H7 (cell line): Measurements from ENCODE around the gene RTL1. TPM values are rescaled to one million over a fixed set of nuclear protein-coding genes. Genes with fewer than 3 reads are reported as not detected.

ENCODE experiments used
- DNase-seq: peaks from one replicate; pipeline ENCODE4 v3.0.0; 2012
- H3K27me3 ChIP-seq: 2 replicates; pipeline ENCODE4 v1.6.0; 2011; ENCODE audit warnings: mild to moderate bottlenecking, low read length; ENCODE audit not compliant: control insufficient read depth, insufficient read depth
- H3K36me3 ChIP-seq: replicated peaks from 2 replicates; pipeline ENCODE4 v1.5.1; 2011; ENCODE audit warnings: low read length; ENCODE audit not compliant: control insufficient read depth, insufficient read depth
- H3K4me3 ChIP-seq: 2 replicates; pipeline ENCODE4 v1.5.1; 2011; ENCODE audit warnings: low read depth, mild to moderate bottlenecking, control low read depth, low read length, moderate library complexity; ENCODE audit not compliant: insufficient read depth
- total RNA-seq: library from RNA; depleted of rRNA; stranded (reverse); fragments of >200 nt; shearing (Covaris generic); gene quantifications from 2 replicates; pipeline ENCODE4 v1.2.3, GENCODE V29; 2014

Gene RTL1
- total RNA-seq, 1 experiment from 2014 or later, result not detected

DNA sequence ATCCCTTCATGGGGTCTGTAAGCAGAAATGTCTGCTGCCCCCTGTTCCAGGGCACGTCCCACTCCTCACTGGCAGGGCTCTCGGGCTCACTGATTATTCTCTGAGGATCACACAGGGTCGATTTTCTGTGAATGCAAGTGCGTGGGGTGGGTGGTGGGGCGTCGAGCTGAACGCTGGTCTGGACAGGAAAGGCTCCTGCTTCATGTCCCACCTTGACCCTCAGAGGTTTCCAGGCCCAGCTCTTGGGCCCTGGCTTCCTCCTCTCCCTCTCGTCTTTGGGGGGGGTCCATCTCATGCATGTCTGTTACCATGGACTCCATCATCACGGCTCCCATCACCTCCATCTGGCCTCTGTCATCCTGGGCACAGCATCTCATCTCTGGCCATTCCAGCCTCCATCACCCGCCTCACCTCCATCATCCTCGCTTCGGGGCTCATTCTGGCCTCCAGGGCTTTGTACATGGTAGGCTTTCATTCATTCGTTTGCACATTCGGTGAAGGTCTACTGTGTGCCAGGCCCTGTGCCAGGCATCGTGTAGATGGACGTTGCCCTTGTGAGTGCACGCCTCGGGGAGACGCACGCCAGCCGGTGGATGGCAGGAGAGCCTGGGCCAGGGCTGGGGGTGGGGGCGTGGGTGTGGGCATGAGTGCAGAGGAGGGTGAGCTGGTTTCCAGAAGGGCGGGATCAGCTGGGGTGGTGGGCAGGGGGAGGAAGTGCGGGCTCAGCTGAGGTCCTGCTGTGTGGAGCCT is 34.7 kb downstream of the RTL1 start:
- no peaks in the 10 kb centered on the region for H3K27me3 ChIP-seq
- H3K36me3 ChIP-seq, result no peaks in the 10 kb centered on the region
- no peak for DNase-seq
- no peak overlapping the region for H3K4me3 ChIP-seq

DNA sequence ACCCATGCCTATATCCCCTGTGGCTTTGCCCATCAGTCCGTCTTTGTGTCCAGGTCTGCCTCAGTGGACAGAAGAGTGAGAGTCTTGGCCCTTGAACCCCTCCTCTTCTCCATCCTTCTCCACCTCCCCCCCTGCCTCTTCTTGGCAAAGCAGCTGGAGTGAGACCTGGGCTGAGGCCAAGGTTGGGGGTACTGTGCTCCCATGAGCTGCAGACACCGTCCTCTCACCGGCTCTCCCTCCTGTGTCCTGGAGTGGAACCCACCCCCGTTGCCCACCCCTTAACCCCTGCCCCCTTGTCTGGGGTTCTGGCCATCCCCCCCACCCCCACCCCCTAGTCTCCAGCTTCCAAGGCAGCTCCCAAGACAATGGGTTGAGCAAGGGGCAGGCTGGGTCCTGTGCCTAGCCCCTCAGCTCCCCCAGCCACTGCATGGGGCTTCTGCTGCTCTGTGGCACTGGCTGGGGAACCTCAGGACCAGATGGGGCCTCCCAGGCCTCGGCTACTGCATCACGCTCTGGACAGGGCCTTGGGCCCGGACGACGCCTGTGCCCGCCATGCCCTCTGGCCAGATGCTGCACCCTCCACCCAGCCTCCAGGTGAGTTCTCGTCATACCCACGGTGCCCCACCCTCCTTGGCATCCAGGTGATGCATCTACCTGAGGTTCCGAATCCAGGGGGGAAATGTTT is 35.7 kb downstream of the RTL1 start:
- H3K36me3 ChIP-seq, result no peaks in the 10 kb centered on the region
- H3K27me3 ChIP-seq, result no peaks in the 10 kb centered on the region
- H3K4me3 ChIP-seq, result no peak overlapping the region
- DNase-seq, result no peak

DNA sequence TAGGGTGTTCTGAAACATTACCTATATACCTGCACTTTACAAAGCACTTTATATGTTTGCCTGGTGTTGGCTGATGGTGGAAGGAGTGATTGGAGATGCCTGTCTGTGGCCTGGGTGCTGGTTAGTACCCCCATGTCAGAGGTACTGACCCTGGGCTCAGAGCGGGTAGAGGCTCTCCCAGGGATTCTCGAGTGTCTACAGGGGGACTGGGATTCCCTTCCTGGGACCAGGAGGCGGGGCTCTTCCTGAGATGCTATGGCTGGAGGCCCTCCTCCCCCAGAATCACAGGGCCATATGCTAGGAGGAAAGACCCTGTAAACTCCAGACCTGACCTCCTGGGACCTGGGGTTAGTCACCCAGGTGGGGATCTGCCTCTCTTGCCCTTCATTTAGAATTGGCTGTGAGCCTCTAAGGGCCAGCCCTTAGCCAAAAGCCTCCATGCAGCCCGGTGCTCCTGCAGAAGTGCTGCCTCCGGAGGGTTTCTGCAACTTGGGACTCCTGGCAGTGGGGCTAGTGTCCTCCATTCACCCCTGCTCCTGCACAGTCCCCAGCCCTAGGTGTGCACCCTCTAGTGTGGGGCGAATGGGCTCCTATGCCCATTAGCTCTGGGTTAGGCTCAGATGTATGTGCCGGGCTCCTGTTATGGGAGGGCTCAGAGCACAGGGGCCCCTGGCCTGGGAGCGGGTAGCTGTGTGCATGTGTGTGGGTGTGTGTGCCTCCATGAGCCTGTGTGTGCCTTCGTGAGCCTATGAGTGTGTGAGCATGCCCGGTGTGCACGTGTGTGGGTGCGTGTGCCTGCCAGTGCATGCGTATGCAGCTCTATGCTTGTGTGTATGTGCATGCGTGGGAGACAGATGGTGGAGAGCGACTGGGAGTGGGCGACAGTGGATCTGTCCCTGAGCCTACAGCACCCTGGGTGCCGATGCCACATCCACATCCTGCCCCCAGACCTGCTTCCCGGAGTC is 36.6 kb downstream of the RTL1 start:
- DNase-seq, result no peak
- Histone ChIP-seq H3K27me3 (no peaks in the 10 kb centered on the region), H3K36me3 (no peaks in the 10 kb centered on the region), H3K4me3 (no peak overlapping the region)

DNA sequence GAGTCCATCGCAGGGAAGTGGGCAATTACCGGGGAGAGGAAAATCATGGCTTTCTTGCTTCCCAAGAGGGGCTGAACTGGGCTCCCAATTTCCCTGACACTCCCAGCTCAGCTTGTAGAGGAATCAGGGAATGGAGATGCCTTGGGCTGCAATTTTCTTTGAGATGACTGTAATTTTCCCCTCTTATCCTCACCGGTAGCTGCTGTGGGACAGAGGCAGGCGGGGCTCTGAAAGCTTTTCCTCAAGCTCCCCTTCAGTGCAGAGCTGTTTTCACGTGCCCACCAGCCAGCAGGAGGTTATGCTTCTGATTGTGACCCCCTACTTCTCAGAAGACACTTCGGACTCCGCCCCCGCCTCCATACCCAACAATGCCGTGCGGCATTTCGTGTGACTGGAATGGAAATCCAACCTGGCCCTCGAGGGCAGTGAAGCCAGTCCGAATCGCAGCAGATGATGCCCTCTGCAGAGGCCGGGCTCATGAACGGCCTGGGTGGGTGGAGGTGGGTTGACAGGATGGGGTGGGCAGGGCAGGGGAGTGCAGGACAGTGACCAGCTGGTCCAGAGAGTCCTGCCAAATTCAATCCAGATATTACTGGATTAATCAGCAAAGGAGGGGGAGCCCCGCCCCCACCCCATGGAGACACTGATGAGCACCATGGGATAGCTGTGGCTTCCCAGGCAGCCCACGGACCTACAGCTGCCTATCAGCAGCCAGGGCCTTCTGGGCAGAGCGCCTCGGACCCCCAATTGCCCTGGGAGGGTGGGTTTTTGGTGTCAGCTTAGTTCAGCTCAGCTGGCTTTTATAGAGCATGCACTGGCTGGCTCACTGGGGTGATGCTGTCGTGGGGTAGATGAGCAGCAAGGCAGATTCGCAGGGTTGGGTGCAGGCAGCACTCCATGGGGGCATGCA is 37.6 kb downstream of the RTL1 start:
- Histone ChIP-seq H3K4me3 (no peak overlapping the region), H3K36me3 (no peaks in the 10 kb centered on the region)

DNA sequence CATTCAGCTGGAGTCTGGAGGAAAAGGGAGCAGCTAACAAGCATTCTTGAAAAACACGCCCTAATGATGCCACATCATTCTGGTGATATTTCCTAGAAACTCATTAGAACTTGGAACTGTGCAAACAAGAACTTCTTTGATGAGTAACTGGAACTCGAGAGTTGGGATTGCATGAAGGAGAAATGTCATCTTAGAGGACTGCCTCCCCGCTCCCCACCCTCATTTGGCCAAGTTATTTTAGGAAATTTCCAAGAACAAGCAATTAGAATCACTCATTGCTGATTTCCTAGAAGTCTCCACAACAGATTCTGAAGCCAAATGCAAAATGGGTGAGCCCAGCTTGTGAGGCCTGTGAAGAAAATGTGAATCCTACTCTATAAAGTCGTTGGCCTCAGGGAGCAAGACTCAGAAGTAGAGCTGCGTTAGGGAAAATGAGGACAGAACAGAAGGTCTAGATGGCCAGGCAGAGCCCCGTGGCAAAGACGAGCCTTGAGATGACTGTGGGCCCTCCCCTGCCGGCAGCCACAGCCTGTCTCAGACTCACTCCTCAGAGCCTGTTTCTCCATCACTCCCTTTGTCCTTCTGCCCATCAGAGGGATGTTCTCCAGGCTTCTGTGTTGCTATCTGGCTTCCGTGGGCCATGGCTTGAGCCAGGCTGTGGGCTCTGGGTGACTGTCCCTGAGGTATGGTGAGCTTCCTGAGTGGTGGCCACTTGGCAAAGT is 38.4 kb downstream of the RTL1 start:
- no peak for DNase-seq
- Histone ChIP-seq H3K4me3 (no peak overlapping the region), H3K27me3 (no peaks in the 10 kb centered on the region), H3K36me3 (no peaks in the 10 kb centered on the region)

More for the DNA sequence above, 37.6 kb downstream of the RTL1 start:
- no peak for DNase-seq
- H3K27me3 ChIP-seq, result no peaks in the 10 kb centered on the region

DNA sequence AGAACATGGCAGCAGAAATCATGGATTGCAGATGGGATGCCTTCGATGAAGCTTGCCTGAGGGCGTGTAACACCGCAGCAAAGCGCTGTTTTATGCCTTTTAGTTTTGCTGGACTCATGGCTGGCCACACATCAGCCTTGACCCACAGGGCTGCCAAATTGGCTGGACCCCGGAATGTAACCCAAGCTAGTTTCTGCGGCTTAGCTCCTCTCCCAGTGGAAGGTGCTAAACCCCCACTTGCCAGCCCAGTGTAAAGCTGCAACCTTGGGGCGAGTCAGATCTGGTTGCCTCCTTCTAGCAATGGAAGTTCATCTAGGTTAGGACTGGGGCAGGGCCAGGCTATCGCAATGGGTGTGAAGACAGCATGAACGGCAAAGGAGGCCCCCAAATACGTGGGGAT is 39.3 kb downstream of the RTL1 start:
- no peak for DNase-seq
- Histone ChIP-seq H3K4me3 (no peak overlapping the region), H3K36me3 (no peaks in the 10 kb centered on the region), H3K27me3 (no peaks in the 10 kb centered on the region)

DNA sequence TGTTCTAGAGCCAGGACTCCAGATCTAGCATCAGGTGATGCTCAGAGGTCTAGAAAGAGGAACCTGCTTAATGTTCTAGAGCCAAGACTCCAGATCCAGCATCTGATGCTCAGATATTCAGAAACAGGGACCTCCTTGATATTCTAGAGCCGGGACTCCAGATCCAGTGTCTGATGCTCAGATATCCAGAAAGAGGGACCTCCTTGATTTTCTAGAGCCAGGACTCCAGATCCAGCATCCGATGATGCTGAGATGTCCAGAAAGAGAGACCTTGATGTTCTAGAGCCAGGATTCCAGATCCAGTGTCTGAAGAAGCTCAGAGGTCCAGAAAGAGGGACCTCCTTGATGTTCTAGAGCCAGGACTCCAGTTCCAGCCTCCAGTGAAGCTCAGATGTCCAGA is 40.7 kb downstream of the RTL1 start:
- Histone ChIP-seq H3K4me3 (no peak overlapping the region), H3K36me3 (no peaks in the 10 kb centered on the region), H3K27me3 (no peaks in the 10 kb centered on the region)
- DNase-seq, result no peak

DNA sequence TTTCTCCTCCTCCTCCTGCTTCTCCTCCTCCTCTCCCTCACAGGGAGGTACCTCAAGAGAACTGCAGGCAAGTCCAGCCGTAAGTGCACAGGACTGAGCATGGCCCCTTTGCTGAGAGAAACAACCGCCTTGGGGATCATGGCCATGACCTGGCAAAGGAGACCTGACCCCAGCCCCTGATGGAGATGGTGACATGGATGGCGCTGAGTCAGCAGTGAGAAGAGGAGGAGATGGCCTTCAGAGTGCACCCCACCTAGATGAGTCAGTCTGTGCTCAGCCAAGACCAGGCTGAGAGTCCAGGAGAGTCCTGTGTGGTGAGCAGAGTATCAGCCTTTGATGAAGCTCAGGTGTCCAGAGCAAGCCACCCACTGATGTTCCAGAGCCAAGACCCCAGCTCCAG is 41.2 kb downstream of the RTL1 start:
- DNase-seq, result no peak
- H3K36me3 ChIP-seq, result no peaks in the 10 kb centered on the region
- no peaks in the 10 kb centered on the region for H3K27me3 ChIP-seq
- no peak overlapping the region for H3K4me3 ChIP-seq

DNA sequence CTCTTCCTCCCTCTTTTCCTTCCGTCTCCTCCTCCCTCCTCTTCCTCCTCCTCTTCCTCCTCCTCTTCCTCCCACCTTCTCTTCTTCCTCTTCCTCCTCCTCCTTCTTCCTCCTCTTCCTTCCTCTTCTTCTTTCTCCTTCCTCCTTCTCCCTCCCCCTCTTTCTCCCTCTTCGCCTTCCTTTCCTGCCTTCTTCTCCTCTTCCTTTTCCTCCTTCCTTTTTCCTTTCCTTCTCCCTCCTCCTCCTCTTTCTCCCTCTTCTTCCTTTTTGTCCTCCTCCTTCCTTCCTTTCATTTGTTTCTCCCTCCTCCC is 41.6 kb downstream of the RTL1 start:
- DNase-seq, result no peak
- Histone ChIP-seq H3K4me3 (no peak overlapping the region), H3K27me3 (no peaks in the 10 kb centered on the region), H3K36me3 (no peaks in the 10 kb centered on the region)

DNA sequence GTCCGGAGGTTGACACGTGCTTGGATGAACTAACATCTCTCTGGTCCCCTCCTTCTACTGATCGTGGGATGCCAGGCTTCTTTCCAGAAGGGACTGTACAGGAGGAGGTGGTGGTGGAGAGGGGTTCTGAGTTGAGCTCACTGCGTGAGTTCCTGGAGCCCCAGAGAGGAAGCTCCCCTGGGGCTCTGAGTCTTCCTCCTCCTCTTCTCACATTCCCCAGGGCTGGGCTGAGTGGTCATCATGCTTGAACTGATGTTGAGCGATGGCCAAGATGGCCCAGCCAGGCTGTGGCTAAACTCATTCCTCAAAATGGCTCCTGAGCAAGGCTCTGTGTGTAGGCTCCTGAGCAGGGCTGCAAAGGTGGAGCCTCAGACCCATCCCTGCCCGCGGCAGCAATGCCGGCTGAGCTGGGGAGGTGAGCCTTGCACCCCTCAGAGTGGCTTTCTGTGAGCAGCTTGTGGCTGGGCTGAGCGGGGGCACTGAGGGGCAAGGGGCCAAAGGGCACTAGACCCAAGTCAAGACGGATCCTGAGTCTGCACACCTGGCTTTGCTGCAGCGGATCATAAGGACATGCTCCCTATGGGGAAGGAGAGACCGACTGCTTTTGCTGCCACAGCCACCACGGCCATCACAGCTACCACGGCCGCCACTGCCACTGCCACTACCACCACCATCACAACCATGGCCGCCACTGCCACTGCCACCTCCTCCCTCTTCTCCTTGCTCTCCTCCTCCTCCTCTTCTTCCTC is 42.2 kb downstream of the RTL1 start:
- H3K27me3 ChIP-seq, result no peaks in the 10 kb centered on the region
- H3K36me3 ChIP-seq, result no peaks in the 10 kb centered on the region
- H3K4me3 ChIP-seq, result no peak overlapping the region
- DNase-seq, result no peak

DNA sequence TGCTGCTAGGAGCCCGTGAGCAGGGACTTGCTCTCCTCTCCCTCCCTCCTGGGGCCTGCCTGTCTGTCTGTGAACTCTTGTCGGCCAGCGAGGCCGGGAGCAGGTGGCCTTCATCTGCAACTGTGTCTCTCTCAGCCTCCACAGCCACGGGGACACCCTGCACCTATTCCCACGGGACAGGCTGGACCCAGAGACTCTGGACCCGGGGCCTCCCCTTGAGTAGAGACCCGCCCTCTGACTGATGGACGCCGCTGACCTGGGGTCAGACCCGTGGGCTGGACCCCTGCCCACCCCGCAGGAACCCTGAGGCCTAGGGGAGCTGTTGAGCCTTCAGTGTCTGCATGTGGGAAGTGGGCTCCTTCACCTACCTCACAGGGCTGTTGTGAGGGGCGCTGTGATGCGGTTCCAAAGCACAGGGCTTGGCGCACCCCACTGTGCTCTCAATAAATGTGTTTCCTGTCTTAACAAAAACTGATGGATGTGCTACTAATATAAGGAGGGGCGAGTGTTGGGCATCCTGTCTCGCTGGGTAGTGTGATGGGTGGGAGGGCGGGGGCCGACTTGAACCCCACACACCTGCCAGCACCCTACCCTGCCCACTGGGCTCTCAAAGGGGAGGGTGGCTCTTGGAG is 42.9 kb downstream of the RTL1 start:
- H3K36me3 ChIP-seq, result no peaks in the 10 kb centered on the region
- no peaks in the 10 kb centered on the region for H3K27me3 ChIP-seq
- no peak for DNase-seq
- no peak overlapping the region for H3K4me3 ChIP-seq

DNA sequence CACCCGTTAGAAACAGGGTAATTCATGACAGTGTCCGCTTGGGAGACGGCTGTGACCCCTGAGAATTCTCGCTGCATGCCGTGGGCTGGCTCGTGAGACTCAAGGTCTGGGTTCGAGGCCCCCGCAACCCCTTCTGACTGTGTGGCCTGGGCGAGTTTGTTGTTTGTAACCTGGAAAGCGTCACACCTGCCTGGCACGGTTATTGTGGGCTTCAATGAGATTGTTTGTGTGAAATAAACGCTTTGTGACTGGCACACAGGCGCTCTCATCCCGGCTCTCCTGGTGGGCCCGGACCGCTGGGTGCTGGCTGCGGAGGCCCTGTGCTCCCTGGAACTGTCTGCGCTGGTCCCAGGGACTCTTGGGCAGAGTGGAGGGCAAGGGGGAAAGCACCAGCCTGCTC is 43.7 kb downstream of the RTL1 start:
- no peak for DNase-seq
- Histone ChIP-seq H3K4me3 (no peak overlapping the region), H3K36me3 (no peaks in the 10 kb centered on the region), H3K27me3 (no peaks in the 10 kb centered on the region)

DNA sequence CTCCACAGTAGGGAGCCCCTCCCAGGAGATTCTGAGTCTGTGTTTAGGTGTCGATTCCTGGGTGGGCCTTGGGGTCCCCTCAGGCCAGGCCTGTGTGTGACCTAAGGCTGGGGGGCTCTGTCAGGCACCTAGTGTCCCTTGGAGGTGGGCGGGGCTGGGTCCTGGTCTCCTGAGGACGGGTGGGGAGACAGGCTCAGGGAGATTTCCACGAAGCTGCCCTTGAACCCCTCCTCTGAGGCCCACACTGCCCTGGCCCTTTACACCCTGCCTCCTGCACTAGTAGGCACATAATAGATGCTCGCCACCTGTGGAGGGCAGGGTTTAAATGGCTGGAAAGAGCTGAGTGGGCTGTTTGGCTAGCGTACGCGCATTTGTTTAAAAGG is 44.7 kb downstream of the RTL1 start:
- no peak for DNase-seq
- Histone ChIP-seq H3K36me3 (no peaks in the 10 kb centered on the region), H3K4me3 (no peak overlapping the region), H3K27me3 (no peaks in the 10 kb centered on the region)
